SK-N-SH (cell line): ENCODE data around the gene CPEB2. TPM values are rescaled to one million over a fixed set of nuclear protein-coding genes. Genes with fewer than 3 reads are reported as not detected.

Experiments used
- CTCF ChIA-PET: fragments of 300-600, 350-600 bp; formaldehyde crosslinking; extraction: SDS; loops from one replicate; lab custom pipeline; 2021; lab: Yijun Ruan, JAX
- POLR2A ChIA-PET: fragments of 350-600 bp; sonication (Branson Sonifier 250); formaldehyde crosslinking; extraction: SDS; loops from one replicate; lab custom pipeline; 2020; ENCODE audit warnings: antibody characterized with exemption, inconsistent platforms; lab: Yijun Ruan, JAX
- DNase-seq: peaks from one replicate; pipeline ENCODE4 v3.0.0; 2012
- H2AFZ ChIP-seq: fragments of 200-600 bp; sonication (generic); 2 replicates; pipeline ENCODE4 v1.8.1; 2016; ENCODE audit warnings: antibody characterized with exemption, mild to moderate bottlenecking, low read depth
- H3F3A ChIP-seq: fragments of 200-600 bp; sonication (generic); replicated peaks from 2 replicates; pipeline ENCODE3; 2016; ENCODE audit warnings: antibody characterized with exemption, mild to moderate bottlenecking; ENCODE audit not compliant: insufficient read depth
- H3K27ac ChIP-seq, 2 experiments: fragments of 200-500 bp in 1 of 2; fragments of 200-600 bp in 1 of 2; sonication (Bioruptor generic) in 1 of 2; sonication (generic), shearing (Covaris generic) in 1 of 2; 2 replicates each; pipeline versions ENCODE4 v1.5.1 to v1.6.1; 2014 to 2016; ENCODE audit warnings: low read depth in 2 of 2, inconsistent platforms in 1 of 2, low read length in 1 of 2, mild to moderate bottlenecking in 1 of 2, mixed read lengths in 1 of 2
- H3K27me3 ChIP-seq: fragments of 200-600 bp; sonication (generic), shearing (Covaris generic); 2 replicates; pipeline ENCODE4 v1.6.1; 2016; ENCODE audit warnings: mixed run types; ENCODE audit not compliant: insufficient read depth
- H3K36me3 ChIP-seq, 2 experiments: fragments of 200-500 bp in 1 of 2; fragments of 200-600 bp in 1 of 2; sonication (Bioruptor generic) in 1 of 2; sonication (generic) in 1 of 2; replicated peaks in 1 of 2; 2 replicates each; pipeline versions ENCODE3 to v1.5.1; 2014 to 2016; ENCODE audit warnings: low read length in 1 of 2, mild to moderate bottlenecking in 1 of 2; ENCODE audit not compliant: insufficient read depth in 2 of 2, control insufficient read depth in 1 of 2
- H3K4me1 ChIP-seq, 2 experiments: fragments of 200-500 bp in 1 of 2; fragments of 200-600 bp in 1 of 2; sonication (Bioruptor generic) in 1 of 2; sonication (generic), shearing (Covaris generic) in 1 of 2; 2 replicates each; pipeline versions ENCODE4 v1.5.1 to v1.6.1; 2014 to 2016; ENCODE audit warnings: low read depth in 1 of 2, low read length in 1 of 2, mixed run types in 1 of 2; ENCODE audit not compliant: insufficient read depth in 2 of 2, control insufficient read depth in 1 of 2
- H3K4me2 ChIP-seq: fragments of 200-600 bp; sonication (generic), shearing (Covaris generic); 2 replicates; pipeline ENCODE4 v1.6.1; 2017; ENCODE audit warnings: mixed run types
- H3K4me3 ChIP-seq, 2 experiments: fragments of 200-500 bp in 1 of 2; fragments of 200-600 bp in 1 of 2; sonication (Bioruptor generic) in 1 of 2; sonication (generic), shearing (Covaris generic) in 1 of 2; 2 replicates each; pipeline versions ENCODE4 v1.5.1 to v1.8.1; 2014 to 2016; ENCODE audit warnings: low read depth in 2 of 2, inconsistent platforms in 1 of 2, low read length in 1 of 2, mild to moderate bottlenecking in 1 of 2, mixed read lengths in 1 of 2, moderate library complexity in 1 of 2
- H3K79me2 ChIP-seq: fragments of 200-600 bp; sonication (generic); 2 replicates; pipeline ENCODE4 v1.8.1; 2017; ENCODE audit warnings: mild to moderate bottlenecking; ENCODE audit not compliant: insufficient read depth
- H3K9ac ChIP-seq: fragments of 200-600 bp; sonication (generic); 2 replicates; pipeline ENCODE4 v1.6.1; 2017; ENCODE audit warnings: mixed run types
- H3K9me2 ChIP-seq: fragments of 200-600 bp; sonication (generic); 2 replicates; pipeline ENCODE4 v1.6.1; 2017; ENCODE audit warnings: mixed run types
- H3K9me3 ChIP-seq: fragments of 200-600 bp; sonication (generic); 2 replicates; pipeline ENCODE4 v1.6.1; 2017; ENCODE audit warnings: mixed run types, mild to moderate bottlenecking, moderate library complexity
- H4K20me1 ChIP-seq: fragments of 200-600 bp; sonication (generic); 2 replicates; pipeline ENCODE4 v1.6.1; 2017; ENCODE audit warnings: mild to moderate bottlenecking, mixed run types; ENCODE audit not compliant: insufficient read depth
- CHD2 ChIP-seq: fragments of 150-350 bp; IDR thresholded peaks from 2 replicates; pipeline ENCODE4 v1.6.1; 2018; ENCODE audit warnings: low read length; ENCODE audit not compliant: partially characterized antibody
- EZH2phosphoT487 ChIP-seq: fragments of 200-600 bp; sonication (generic); IDR thresholded peaks from 2 replicates; pipeline ENCODE4 v1.6.1; 2017; ENCODE audit warnings: low read depth, mixed run types, mild to moderate bottlenecking, antibody characterized with exemption, moderate library complexity, borderline replicate concordance
- FOXJ3 ChIP-seq: sonication (generic); formaldehyde crosslinking; IDR thresholded peaks from 2 replicates; pipeline ENCODE4 v1.5.1; 2020; ENCODE audit warnings: mild to moderate bottlenecking, missing genetic modification reagents
- JUND ChIP-seq: IDR thresholded peaks from 2 replicates; pipeline ENCODE4 v1.4.0; 2012
- MEF2A ChIP-seq: IDR thresholded peaks from 2 replicates; pipeline ENCODE4 v1.4.0; 2012; ENCODE audit warnings: low read depth, borderline replicate concordance
- RCOR1 ChIP-seq: fragments of 150-350 bp; IDR thresholded peaks from 2 replicates; pipeline ENCODE4 v1.6.1; 2017; ENCODE audit warnings: antibody characterized with exemption, low read length
- RFX5 ChIP-seq: IDR thresholded peaks from 2 replicates; pipeline ENCODE4 v1.6.1; 2012; ENCODE audit warnings: mild to moderate bottlenecking, improper control_type of control experiment, low read length
- RXRA ChIP-seq: IDR thresholded peaks from 2 replicates; pipeline ENCODE4 v1.4.0; 2012; ENCODE audit warnings: low read depth, mild to moderate bottlenecking, borderline replicate concordance
- SIN3A ChIP-seq: IDR thresholded peaks from 2 replicates; pipeline ENCODE4 v1.6.1; 2012; ENCODE audit warnings: low read depth, mild to moderate bottlenecking, low read length, moderate library complexity, borderline replicate concordance
- SMC3 ChIP-seq: IDR thresholded peaks from 2 replicates; pipeline ENCODE4 v1.6.1; 2012; ENCODE audit warnings: low read depth, low read length, improper control_type of control experiment
- TCF12 ChIP-seq: IDR thresholded peaks from 2 replicates; pipeline ENCODE4 v1.4.0; 2012
- TEAD4 ChIP-seq: IDR thresholded peaks from 2 replicates; pipeline ENCODE4 v1.4.0; 2012; ENCODE audit warnings: mild to moderate bottlenecking, borderline replicate concordance; ENCODE audit not compliant: insufficient read depth
- YY1 ChIP-seq: IDR thresholded peaks from 2 replicates; pipeline ENCODE4 v1.4.0; 2012; ENCODE audit warnings: low read depth, mild to moderate bottlenecking
- WGBS: methylation state at CpG from one replicate; pipeline ENCODE4 v1.1.6; 2017; ENCODE audit warnings: low lambda C conversion rate; 5-methylcytosine and 5-hydroxymethylcytosine counted together
- polyA plus RNA-seq, 3 experiments: library from polyadenylated mRNA; depleted of rRNA; stranded (reverse); fragments of >200 nt; gene quantifications; 2 replicates each; pipeline ENCODE4 v1.2.3, GENCODE V29; 2012
- TF ChIP-seq, protein P1 (sequence below): IDR thresholded peaks from 2 replicates; pipeline ENCODE4 v1.4.0; 2012; ENCODE audit warnings: low read depth
- TF ChIP-seq, protein P2 (sequence below): IDR thresholded peaks from 2 replicates; pipeline ENCODE4 v1.4.0; 2012; ENCODE audit warnings: low read depth, borderline replicate concordance

CPEB2 gene
- polyA plus RNA-seq, 1 of the 3 experiments (the other 2 are of a cell fraction) = 2.1 TPM

DNA sequence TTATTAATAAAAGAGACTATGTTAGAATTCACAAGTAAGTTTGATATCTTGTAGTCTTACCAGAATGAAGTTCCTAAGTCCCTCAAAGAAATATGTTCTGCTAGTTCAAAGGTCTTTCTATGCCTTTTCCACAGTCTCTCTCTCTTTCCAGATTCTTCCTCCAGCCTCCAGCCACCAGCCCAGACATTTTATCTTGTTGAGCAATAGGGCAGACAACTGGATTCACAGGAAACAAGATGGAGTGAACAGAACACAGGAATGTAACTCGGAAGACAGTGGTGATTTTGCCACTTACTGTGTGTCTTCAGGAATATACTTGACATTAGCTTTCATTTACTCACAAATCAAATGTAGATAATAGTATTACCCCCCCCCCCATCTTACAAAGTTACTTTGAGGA, 17.1 kb upstream of the CPEB2 start:
- Histone ChIP-seq H3K9me3 (no peaks in the 10 kb centered on the region), H3K79me2 (no peaks in the 10 kb centered on the region), H3K4me1 (no peaks in the 10 kb centered on the region), H3K9ac (no peak overlapping the region), H3K27ac (no peak overlapping the region), H3K9me2 (no peaks in the 10 kb centered on the region), H3K4me3 (no peak overlapping the region), H3K27me3 (no peaks in the 10 kb centered on the region), H3F3A (no peaks in the 10 kb centered on the region), H3K36me3 (no peaks in the 10 kb centered on the region), H4K20me1 (no peaks in the 10 kb centered on the region), H3K4me2 (no peak overlapping the region), H2AFZ (no peak overlapping the region)
- WGBS = 71% methylated on average over 1 of the region's 1 CpG
- ChIA-PET POLR2A (interaction anchor here (0.6 kb wide), 1 partner anchor 490 kb away, joined by 3 read pairs; no protein-coding TSS in a partner anchor), CTCF (interaction anchor here (1.7 kb wide), 1 partner anchor 1331 kb away, joined by 4 read pairs; no protein-coding TSS in a partner anchor)
- TF ChIP-seq SIN3A (no peak), RFX5 (no peak), MEF2A (no peak), RXRA (no peak), YY1 (no peak), JUND (no peak), FOXJ3 (CRISPR knock-in tag) (no peak)
- TF ChIP-seq, protein P1, sequence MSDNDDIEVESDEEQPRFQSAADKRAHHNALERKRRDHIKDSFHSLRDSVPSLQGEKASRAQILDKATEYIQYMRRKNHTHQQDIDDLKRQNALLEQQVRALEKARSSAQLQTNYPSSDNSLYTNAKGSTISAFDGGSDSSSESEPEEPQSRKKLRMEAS = no peak
- DNase-seq = no peak

DNA sequence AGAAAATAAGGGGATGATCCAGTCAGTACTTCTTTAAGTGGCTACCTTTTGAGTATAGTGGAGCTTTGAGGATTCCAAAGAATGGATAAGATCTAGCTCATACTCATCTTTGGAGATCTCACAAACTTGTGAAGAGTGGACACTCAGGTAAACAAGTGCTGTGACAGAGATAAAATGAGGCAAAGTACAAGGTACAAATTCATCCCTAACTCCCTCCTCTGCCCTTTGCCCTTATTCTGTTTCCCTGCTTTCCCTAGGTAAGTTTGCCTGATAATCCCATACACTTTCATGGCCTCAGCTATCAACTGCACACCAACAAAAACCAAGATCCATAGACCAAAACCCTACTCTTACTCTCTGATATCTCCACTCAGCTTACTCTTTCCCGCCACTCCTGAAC, 16.4 kb upstream of the CPEB2 start:
- no peaks in the 10 kb centered on the region for H4K20me1 ChIP-seq
- 37% methylated on average over 1 of the region's 1 CpG for WGBS
- no peaks in the 10 kb centered on the region for H3K27me3 ChIP-seq
- H2AFZ ChIP-seq = no peak overlapping the region
- no peaks in the 10 kb centered on the region for H3K4me1 ChIP-seq
- no peaks in the 10 kb centered on the region for H3K9me2 ChIP-seq
- H3F3A ChIP-seq = no peaks in the 10 kb centered on the region
- H3K4me3 ChIP-seq = no peak overlapping the region
- ChIA-PET CTCF (interaction anchor here (0.5 to 1.7 kb wide), 2 partner anchors 73 to 1332 kb away, joined by 3 to 4 read pairs; no protein-coding TSS in a partner anchor), POLR2A (interaction anchor here (0.6 kb wide), 1 partner anchor 491 kb away, joined by 3 read pairs; no protein-coding TSS in a partner anchor)
- no peaks in the 10 kb centered on the region for H3K79me2 ChIP-seq
- no peak for TF ChIP-seq CHD2
- TF ChIP-seq, protein P1 = no peak
- TF ChIP-seq SMC3 = no peak
- TF ChIP-seq TEAD4 = no peak
- TF ChIP-seq TCF12 = no peak
- TF ChIP-seq, protein P2, sequence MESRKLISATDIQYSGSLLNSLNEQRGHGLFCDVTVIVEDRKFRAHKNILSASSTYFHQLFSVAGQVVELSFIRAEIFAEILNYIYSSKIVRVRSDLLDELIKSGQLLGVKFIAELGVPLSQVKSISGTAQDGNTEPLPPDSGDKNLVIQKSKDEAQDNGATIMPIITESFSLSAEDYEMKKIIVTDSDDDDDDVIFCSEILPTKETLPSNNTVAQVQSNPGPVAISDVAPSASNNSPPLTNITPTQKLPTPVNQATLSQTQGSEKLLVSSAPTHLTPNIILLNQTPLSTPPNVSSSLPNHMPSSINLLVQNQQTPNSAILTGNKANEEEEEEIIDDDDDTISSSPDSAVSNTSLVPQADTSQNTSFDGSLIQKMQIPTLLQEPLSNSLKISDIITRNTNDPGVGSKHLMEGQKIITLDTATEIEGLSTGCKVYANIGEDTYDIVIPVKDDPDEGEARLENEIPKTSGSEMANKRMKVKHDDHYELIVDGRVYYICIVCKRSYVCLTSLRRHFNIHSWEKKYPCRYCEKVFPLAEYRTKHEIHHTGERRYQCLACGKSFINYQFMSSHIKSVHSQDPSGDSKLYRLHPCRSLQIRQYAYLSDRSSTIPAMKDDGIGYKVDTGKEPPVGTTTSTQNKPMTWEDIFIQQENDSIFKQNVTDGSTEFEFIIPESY = no peak
- no peak for TF ChIP-seq RCOR1
- TF ChIP-seq EZH2phosphoT487 = no peak
- no peak overlapping the region for H3K9ac ChIP-seq
- H3K4me2 ChIP-seq = no peak overlapping the region
- no peak for DNase-seq
- no peaks in the 10 kb centered on the region for H3K36me3 ChIP-seq
- H3K9me3 ChIP-seq = no peaks in the 10 kb centered on the region
- no peak overlapping the region for H3K27ac ChIP-seq
